ENCODE results near the gene ACAA1. TPM values are rescaled to one million over a fixed set of nuclear protein-coding genes. Genes with fewer than 3 reads are reported as not detected.

ACAA1 gene
- total RNA-seq, 1 donor from 2014 or later: 120 TPM

DNA sequence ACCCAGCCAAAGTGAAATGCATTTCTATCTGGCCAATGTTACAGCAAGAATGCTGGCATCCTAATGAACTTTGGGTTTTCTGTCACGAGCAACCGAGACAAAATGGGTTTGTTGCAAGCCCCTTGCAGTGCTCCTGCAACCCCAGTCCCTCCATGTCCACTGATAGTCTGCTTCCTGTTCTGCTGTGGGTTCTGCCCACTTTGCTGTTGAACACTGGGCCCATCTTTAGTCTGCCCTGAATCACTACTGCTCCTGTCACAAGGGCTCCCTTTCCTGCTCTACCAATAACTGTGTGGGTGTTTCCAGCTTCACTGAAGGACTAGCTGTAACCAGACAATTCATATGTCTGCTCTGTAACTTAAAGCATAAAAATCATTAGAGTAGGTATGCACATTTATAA is 15.7 kb upstream of the ACAA1 start:
- H3K36me3 ChIP-seq: no peaks in the 10 kb centered on the region
- TF ChIP-seq, protein P1, sequence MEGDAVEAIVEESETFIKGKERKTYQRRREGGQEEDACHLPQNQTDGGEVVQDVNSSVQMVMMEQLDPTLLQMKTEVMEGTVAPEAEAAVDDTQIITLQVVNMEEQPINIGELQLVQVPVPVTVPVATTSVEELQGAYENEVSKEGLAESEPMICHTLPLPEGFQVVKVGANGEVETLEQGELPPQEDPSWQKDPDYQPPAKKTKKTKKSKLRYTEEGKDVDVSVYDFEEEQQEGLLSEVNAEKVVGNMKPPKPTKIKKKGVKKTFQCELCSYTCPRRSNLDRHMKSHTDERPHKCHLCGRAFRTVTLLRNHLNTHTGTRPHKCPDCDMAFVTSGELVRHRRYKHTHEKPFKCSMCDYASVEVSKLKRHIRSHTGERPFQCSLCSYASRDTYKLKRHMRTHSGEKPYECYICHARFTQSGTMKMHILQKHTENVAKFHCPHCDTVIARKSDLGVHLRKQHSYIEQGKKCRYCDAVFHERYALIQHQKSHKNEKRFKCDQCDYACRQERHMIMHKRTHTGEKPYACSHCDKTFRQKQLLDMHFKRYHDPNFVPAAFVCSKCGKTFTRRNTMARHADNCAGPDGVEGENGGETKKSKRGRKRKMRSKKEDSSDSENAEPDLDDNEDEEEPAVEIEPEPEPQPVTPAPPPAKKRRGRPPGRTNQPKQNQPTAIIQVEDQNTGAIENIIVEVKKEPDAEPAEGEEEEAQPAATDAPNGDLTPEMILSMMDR (IDR thresholded peaks at IDR 0.05; ENCODE audit: borderline replicate concordance): no peak
- H3K9me3 ChIP-seq (replicated peaks): no peaks in the 10 kb centered on the region
- no peak overlapping the region for H3K4me3 ChIP-seq
- H3K27me3 ChIP-seq (ENCODE audit: low read depth): no peaks in the 10 kb centered on the region
- no peaks in the 10 kb centered on the region for H3K4me1 ChIP-seq
- no peak overlapping the region for H3K27ac ChIP-seq (replicated peaks)
- intact Hi-C loops (cut with micrococcal nuclease): no loop called here
- DNase-seq: no peak

- H3K36me3 ChIP-seq: no peaks in the 10 kb centered on the region
- H3K4me1 ChIP-seq: no peaks in the 10 kb centered on the region
- intact Hi-C loops (cut with micrococcal nuclease): no loop called here
- H3K4me3 ChIP-seq: no peak overlapping the region
- no peak for DNase-seq
- TF ChIP-seq, protein P1 (IDR thresholded peaks at IDR 0.05; ENCODE audit: borderline replicate concordance): no peak
- H3K27ac ChIP-seq (replicated peaks): no peak overlapping the region
- peaks cover 5% of the 10 kb centered on the region for H3K9me3 ChIP-seq (replicated peaks)
- H3K27me3 ChIP-seq (ENCODE audit: low read depth): no peaks in the 10 kb centered on the region
Measured at GRCh38 chr3:38151667-38152265, 14.8 kb upstream of the ACAA1 start.

GRCh38 chr3:38150780-38151528 is 14.0 kb upstream of the ACAA1 start:
- DNase-seq: no peak
- no peaks in the 10 kb centered on the region for H3K27me3 ChIP-seq (ENCODE audit: low read depth)
- intact Hi-C loops (cut with micrococcal nuclease): no loop called here
- TF ChIP-seq, protein P1 (IDR thresholded peaks at IDR 0.05; ENCODE audit: borderline replicate concordance): no peak
- H3K9me3 ChIP-seq (replicated peaks): peaks cover 14% of the 10 kb centered on the region
- no peak overlapping the region for H3K27ac ChIP-seq (replicated peaks)
- no peaks in the 10 kb centered on the region for H3K4me1 ChIP-seq
- H3K36me3 ChIP-seq: no peaks in the 10 kb centered on the region
- H3K4me3 ChIP-seq: no peak overlapping the region

- DNase-seq: no peak
- intact Hi-C loops (cut with micrococcal nuclease): no loop called here
- H3K9me3 ChIP-seq (replicated peaks): peaks cover 17% of the 10 kb centered on the region
- H3K4me3 ChIP-seq: no peak overlapping the region
- no peak overlapping the region for H3K27ac ChIP-seq (replicated peaks)
- H3K27me3 ChIP-seq (ENCODE audit: low read depth): no peaks in the 10 kb centered on the region
- TF ChIP-seq, protein P1 (IDR thresholded peaks at IDR 0.05; ENCODE audit: borderline replicate concordance): no peak
- no peaks in the 10 kb centered on the region for H3K4me1 ChIP-seq
- no peaks in the 10 kb centered on the region for H3K36me3 ChIP-seq
Measured at GRCh38 chr3:38149708-38150107, 12.8 kb upstream of the ACAA1 start.

DNA sequence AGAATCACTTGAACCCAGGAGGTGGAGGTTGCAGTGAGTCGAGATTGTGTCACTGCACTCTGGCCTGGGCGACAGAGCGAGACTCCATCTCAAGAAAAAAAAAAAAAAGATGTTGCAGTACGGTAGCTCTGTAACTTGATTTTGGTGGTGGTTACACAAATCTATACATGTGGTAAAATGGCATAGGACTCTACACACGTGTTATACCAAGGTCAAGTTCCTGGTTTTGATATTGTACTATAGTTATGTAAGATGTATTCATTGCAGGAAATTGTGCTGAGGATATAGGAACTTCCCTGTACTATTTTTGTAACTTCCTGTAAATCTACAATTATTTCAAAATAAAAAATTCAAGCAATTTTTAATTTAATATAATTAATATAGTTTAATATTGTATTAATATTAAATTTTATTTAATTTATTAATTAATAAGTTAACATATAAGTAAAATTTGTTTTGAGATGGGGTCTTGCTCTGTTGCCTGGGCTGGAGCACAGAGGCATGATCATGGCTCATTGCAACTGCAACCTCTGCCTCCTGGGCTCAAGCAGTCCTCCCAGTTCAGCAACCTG is 11.5 kb upstream of the ACAA1 start:
- no peak overlapping the region for H3K27ac ChIP-seq (replicated peaks)
- intact Hi-C loops (cut with micrococcal nuclease): no loop called here

More for the DNA sequence above, 11.5 kb upstream of the ACAA1 start:
- Histone ChIP-seq H3K27me3 (ENCODE audit: low read depth) (no peaks in the 10 kb centered on the region), H3K9me3 (replicated peaks) (peaks cover 17% of the 10 kb centered on the region), H3K36me3 (no peaks in the 10 kb centered on the region), H3K4me1 (no peaks in the 10 kb centered on the region), H3K4me3 (no peak overlapping the region)
- DNase-seq: no peak
- TF ChIP-seq, protein P1 (IDR thresholded peaks at IDR 0.05; ENCODE audit: borderline replicate concordance): no peak

All from left ventricle myocardium inferior (tissue), 1 donor.